ENCODE measurements around the gene SDHA. TPM values are rescaled to one million over a fixed set of nuclear protein-coding genes. Genes with fewer than 3 reads are reported as not detected.
A peak's percentile ranks its signal among the peaks of the same experiment; 100 is the strongest.
"Not testable (repeated sequence)": the region's sequence is repeated elsewhere in the genome, so short reads cannot be mapped to it uniquely, and the experiment has no call there.

Gene SDHA
- total RNA-seq, 1 experiment from 2014 or later: 75.0 TPM

GRCh38 chr5:231661-232060, 13.5 kb downstream of the SDHA start:
- ChIA-PET POLR2A (no interaction called here), CTCF (no interaction called here)
- Mint-ChIP-seq H3K36me3 (ENCODE audit: insufficient read depth, unreplicated experiment) (peaks cover 95% of the 10 kb centered on the region), H3K4me1 (ENCODE audit: insufficient read depth, unreplicated experiment) (no peaks in the 10 kb centered on the region), H3K4me3 (ENCODE audit: unreplicated experiment) (no peak overlapping the region), H3K9me3 (ENCODE audit: unreplicated experiment) (no peaks in the 10 kb centered on the region), H3K27me3 (ENCODE audit: insufficient read depth, unreplicated experiment) (no peaks in the 10 kb centered on the region), H3K27ac (ENCODE audit: low read depth, unreplicated experiment) (no peak overlapping the region)
- BruUV-seq (replicated peaks): no TSS peak
- intact Hi-C loops (cut with micrococcal nuclease): no loop called here
- TF ChIP-seq, protein P1, sequence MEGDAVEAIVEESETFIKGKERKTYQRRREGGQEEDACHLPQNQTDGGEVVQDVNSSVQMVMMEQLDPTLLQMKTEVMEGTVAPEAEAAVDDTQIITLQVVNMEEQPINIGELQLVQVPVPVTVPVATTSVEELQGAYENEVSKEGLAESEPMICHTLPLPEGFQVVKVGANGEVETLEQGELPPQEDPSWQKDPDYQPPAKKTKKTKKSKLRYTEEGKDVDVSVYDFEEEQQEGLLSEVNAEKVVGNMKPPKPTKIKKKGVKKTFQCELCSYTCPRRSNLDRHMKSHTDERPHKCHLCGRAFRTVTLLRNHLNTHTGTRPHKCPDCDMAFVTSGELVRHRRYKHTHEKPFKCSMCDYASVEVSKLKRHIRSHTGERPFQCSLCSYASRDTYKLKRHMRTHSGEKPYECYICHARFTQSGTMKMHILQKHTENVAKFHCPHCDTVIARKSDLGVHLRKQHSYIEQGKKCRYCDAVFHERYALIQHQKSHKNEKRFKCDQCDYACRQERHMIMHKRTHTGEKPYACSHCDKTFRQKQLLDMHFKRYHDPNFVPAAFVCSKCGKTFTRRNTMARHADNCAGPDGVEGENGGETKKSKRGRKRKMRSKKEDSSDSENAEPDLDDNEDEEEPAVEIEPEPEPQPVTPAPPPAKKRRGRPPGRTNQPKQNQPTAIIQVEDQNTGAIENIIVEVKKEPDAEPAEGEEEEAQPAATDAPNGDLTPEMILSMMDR (IDR thresholded peaks at IDR 0.05; ENCODE audit: unreplicated experiment): no peak
- no peak for DNase-seq (ENCODE audit: unreplicated experiment)

GRCh38 chr5:233426-233825, 15.3 kb downstream of the SDHA start:
- POLR2A ChIA-PET; H3K4me3 Mint-ChIP-seq (ENCODE audit: unreplicated experiment); H3K4me1 Mint-ChIP-seq (ENCODE audit: insufficient read depth, unreplicated experiment); BruUV-seq (replicated peaks); H3K27me3 Mint-ChIP-seq (ENCODE audit: insufficient read depth, unreplicated experiment); DNase-seq (ENCODE audit: unreplicated experiment); H3K9me3 Mint-ChIP-seq (ENCODE audit: unreplicated experiment); H3K27ac Mint-ChIP-seq (ENCODE audit: low read depth, unreplicated experiment); intact Hi-C loops (cut with micrococcal nuclease): not testable (repeated sequence)
- H3K36me3 Mint-ChIP-seq (ENCODE audit: insufficient read depth, unreplicated experiment): peaks cover 95% of the 10 kb centered on the region
- CTCF ChIA-PET: interaction anchor here (0.6 to 0.7 kb wide), 2 partner anchors 1090 to 1214 kb away, joined by 3 read pairs; no protein-coding TSS in a partner anchor

DNA sequence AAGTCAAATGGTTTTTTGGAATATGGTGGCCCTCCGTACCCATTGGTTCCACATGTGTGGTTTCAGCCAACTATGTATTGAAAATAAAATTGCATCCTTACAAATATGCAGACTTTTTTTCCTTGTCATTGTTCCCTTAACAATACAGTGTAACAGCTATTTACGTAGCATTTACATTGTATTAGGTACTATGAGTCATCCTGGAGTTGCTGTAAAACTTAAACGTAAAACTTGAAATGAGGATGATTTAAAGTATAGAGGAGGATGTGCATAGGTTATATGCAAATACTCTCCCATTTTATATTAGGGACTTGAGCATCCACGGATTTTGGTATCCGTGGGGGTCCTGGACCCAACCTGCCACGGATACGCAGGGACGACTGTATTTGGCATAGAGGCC, 16.3 kb downstream of the SDHA start:
- intact Hi-C loops (cut with micrococcal nuclease): no loop called here
- H3K4me3 Mint-ChIP-seq (ENCODE audit: unreplicated experiment): no peak overlapping the region
- no TSS peak for BruUV-seq (replicated peaks)
- TF ChIP-seq, protein P1 (IDR thresholded peaks at IDR 0.05; ENCODE audit: unreplicated experiment): no peak
- peaks cover 94% of the 10 kb centered on the region for H3K36me3 Mint-ChIP-seq (ENCODE audit: insufficient read depth, unreplicated experiment)
- no peak for DNase-seq (ENCODE audit: unreplicated experiment)
- no peaks in the 10 kb centered on the region for H3K27me3 Mint-ChIP-seq (ENCODE audit: insufficient read depth, unreplicated experiment)
- ChIA-PET CTCF (no interaction called here), POLR2A (no interaction called here)
- H3K4me1 Mint-ChIP-seq (ENCODE audit: insufficient read depth, unreplicated experiment): no peaks in the 10 kb centered on the region
- H3K9me3 Mint-ChIP-seq (ENCODE audit: unreplicated experiment): no peaks in the 10 kb centered on the region
- H3K27ac Mint-ChIP-seq (ENCODE audit: low read depth, unreplicated experiment): no peak overlapping the region

DNA sequence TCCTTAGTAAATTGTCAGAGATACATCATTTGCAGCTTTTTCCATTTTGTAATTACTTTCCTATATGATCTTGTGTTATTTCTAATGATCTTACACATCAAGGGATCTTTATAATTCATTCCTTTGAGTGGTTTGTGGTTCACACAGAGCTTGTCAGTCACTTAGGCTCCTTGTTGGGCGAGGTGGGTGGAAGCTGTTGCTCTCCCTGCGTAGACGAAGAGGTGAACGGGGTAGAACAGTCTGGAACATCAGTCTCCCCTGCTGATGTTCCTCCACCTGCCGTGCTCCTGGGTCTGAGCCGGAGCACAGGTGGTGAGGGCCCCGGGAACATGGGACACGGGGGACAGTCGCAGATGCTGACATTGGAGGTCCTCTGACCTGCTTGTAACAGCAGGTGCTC, 17.4 kb downstream of the SDHA start:
- H3K9me3 Mint-ChIP-seq (ENCODE audit: unreplicated experiment); H3K4me3 Mint-ChIP-seq (ENCODE audit: unreplicated experiment); H3K4me1 Mint-ChIP-seq (ENCODE audit: insufficient read depth, unreplicated experiment); H3K27me3 Mint-ChIP-seq (ENCODE audit: insufficient read depth, unreplicated experiment); CTCF ChIA-PET; DNase-seq (ENCODE audit: unreplicated experiment); POLR2A ChIA-PET; H3K27ac Mint-ChIP-seq (ENCODE audit: low read depth, unreplicated experiment); BruUV-seq (replicated peaks); intact Hi-C loops (cut with micrococcal nuclease): not testable (repeated sequence)
- H3K36me3 Mint-ChIP-seq (ENCODE audit: insufficient read depth, unreplicated experiment): peaks cover 94% of the 10 kb centered on the region

DNA sequence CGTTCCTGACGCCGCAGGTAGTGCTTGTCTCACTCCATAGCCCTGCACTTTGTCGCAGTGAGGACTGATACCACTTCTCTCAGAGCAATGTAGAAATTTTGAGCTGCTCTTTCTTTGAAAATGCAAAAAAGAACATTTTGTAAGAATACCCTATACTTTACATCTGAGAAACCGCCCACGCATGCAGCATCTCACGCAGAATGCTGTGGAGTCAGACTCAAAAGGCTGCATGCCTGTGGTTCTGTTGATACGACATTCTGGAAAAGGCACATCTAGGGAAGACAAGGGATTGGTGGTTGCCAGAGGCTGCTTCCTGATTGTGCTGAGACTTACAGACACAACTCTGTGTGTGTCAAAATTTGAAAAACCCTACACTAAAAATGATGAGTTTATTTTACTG, 19.8 kb downstream of the SDHA start:
- DNase-seq (ENCODE audit: unreplicated experiment); H3K4me3 Mint-ChIP-seq (ENCODE audit: unreplicated experiment); BruUV-seq (replicated peaks); H3K27me3 Mint-ChIP-seq (ENCODE audit: insufficient read depth, unreplicated experiment); CTCF ChIA-PET; H3K9me3 Mint-ChIP-seq (ENCODE audit: unreplicated experiment); POLR2A ChIA-PET; H3K27ac Mint-ChIP-seq (ENCODE audit: low read depth, unreplicated experiment); H3K4me1 Mint-ChIP-seq (ENCODE audit: insufficient read depth, unreplicated experiment); intact Hi-C loops (cut with micrococcal nuclease): not testable (repeated sequence)
- peaks cover 92% of the 10 kb centered on the region for H3K36me3 Mint-ChIP-seq (ENCODE audit: insufficient read depth, unreplicated experiment)

GRCh38 chr5:240550-240949, 22.4 kb downstream of the SDHA start:
- H3K4me3 Mint-ChIP-seq (ENCODE audit: unreplicated experiment); POLR2A ChIA-PET; H3K9me3 Mint-ChIP-seq (ENCODE audit: unreplicated experiment); H3K27ac Mint-ChIP-seq (ENCODE audit: low read depth, unreplicated experiment); intact Hi-C loops (cut with micrococcal nuclease); BruUV-seq (replicated peaks); H3K4me1 Mint-ChIP-seq (ENCODE audit: insufficient read depth, unreplicated experiment); DNase-seq (ENCODE audit: unreplicated experiment); CTCF ChIA-PET; H3K27me3 Mint-ChIP-seq (ENCODE audit: insufficient read depth, unreplicated experiment): not testable (repeated sequence)
- peaks cover 87% of the 10 kb centered on the region for H3K36me3 Mint-ChIP-seq (ENCODE audit: insufficient read depth, unreplicated experiment)

GRCh38 chr5:241045-241669, 23.0 kb downstream of the SDHA start:
- peaks cover 81% of the 10 kb centered on the region for H3K36me3 Mint-ChIP-seq (ENCODE audit: insufficient read depth, unreplicated experiment)
- BruUV-seq (replicated peaks); H3K4me3 Mint-ChIP-seq (ENCODE audit: unreplicated experiment); DNase-seq (ENCODE audit: unreplicated experiment); H3K27me3 Mint-ChIP-seq (ENCODE audit: insufficient read depth, unreplicated experiment); intact Hi-C loops (cut with micrococcal nuclease); CTCF ChIA-PET; H3K9me3 Mint-ChIP-seq (ENCODE audit: unreplicated experiment); H3K4me1 Mint-ChIP-seq (ENCODE audit: insufficient read depth, unreplicated experiment); H3K27ac Mint-ChIP-seq (ENCODE audit: low read depth, unreplicated experiment); POLR2A ChIA-PET: not testable (repeated sequence)

GRCh38 chr5:243683-244367, 25.7 kb downstream of the SDHA start:
- DNase-seq (ENCODE audit: unreplicated experiment); BruUV-seq (replicated peaks); H3K4me1 Mint-ChIP-seq (ENCODE audit: insufficient read depth, unreplicated experiment); CTCF ChIA-PET; H3K27me3 Mint-ChIP-seq (ENCODE audit: insufficient read depth, unreplicated experiment); H3K9me3 Mint-ChIP-seq (ENCODE audit: unreplicated experiment); POLR2A ChIA-PET; intact Hi-C loops (cut with micrococcal nuclease); H3K4me3 Mint-ChIP-seq (ENCODE audit: unreplicated experiment): not testable (repeated sequence)
- Mint-ChIP-seq H3K36me3 (ENCODE audit: insufficient read depth, unreplicated experiment) (peaks cover 77% of the 10 kb centered on the region), H3K27ac (ENCODE audit: low read depth, unreplicated experiment) (peak overlapping the region; percentile 63)

Data from MCF 10A (cell line).